ENCODE measurements around the gene NMUR1. TPM values are rescaled to one million over a fixed set of nuclear protein-coding genes. Genes with fewer than 3 reads are reported as not detected.

Gene NMUR1
- total and polyA plus RNA-seq, 8 donors, result 0.38 to 1.1 (median 0.66) TPM

GRCh38 chr2:231497651-231498050, 32.6 kb downstream of the NMUR1 start:
- Histone ChIP-seq H3K4me1 (no peaks in the 10 kb centered on the region), H3K9me3 (no peaks in the 10 kb centered on the region), H3K27ac (no peak overlapping the region), H3K36me3 (peaks cover 0 to under 1% of the 10 kb centered on the region in 2 donors), H3K27me3 (no peaks in the 10 kb centered on the region), H3K4me3 (no peak overlapping the region)
- ATAC-seq (no peak), DNase-seq (no peak)
- intact Hi-C loops (cut with DNase I), result no loop called here
- no peak for TF ChIP-seq CTCF (IDR thresholded peaks at IDR 0.05)

DNA sequence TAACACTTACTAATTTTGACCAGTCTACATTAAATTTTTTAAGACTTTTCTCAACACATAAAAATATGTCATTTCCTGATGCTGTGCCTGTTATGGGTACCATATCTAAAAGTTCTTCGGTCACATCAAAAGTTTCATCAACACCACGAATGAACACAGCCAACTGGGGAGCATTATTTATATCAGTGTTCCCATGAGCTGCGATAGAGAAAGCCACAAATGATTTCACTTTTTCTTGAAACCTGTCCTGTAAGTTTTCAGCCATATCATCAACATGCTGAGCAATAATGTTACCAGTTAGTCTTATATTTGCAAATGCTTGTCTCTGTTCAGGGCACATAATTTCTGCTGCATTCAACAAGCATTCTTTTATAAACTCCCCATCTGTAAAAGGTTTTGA, 35.6 kb downstream of the NMUR1 start:
- ATAC-seq, result no peak
- Histone ChIP-seq H3K27me3 (no peaks in the 10 kb centered on the region), H3K9me3 (no peaks in the 10 kb centered on the region), H3K27ac (no peak overlapping the region), H3K4me3 (no peak overlapping the region), H3K36me3 (no peaks in the 10 kb centered on the region), H3K4me1 (no peaks in the 10 kb centered on the region)
- no peak for TF ChIP-seq CTCF (IDR thresholded peaks at IDR 0.05)
- no peak for DNase-seq
- intact Hi-C loops (cut with DNase I), result no loop called here

DNA sequence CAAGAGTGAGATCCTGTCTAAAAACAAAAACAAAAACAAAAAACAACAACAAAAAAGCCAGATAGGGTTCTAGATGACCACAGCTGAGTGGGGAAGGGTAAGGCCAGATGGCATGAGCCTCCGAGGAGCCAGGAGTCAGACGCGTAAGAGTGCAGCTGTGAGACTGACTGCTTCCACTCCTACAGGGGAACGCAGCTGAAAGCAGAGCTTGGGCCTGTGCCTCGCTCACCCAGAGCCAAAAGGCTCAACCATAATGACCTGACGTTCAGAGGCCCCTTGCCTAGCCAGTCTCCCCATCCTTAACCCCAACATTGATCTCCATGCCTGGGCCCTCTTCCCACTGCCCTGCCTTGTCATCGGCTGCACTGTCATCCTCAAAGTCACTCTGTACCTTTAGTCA, 39.4 kb downstream of the NMUR1 start:
- no peaks in the 10 kb centered on the region for H3K9me3 ChIP-seq
- no peak for ATAC-seq
- no peak for TF ChIP-seq CTCF (IDR thresholded peaks at IDR 0.05)

GRCh38 chr2:231489990-231490389, 40.3 kb downstream of the NMUR1 start:
- Histone ChIP-seq H3K27me3 (no peaks in the 10 kb centered on the region), H3K4me1 (no peaks in the 10 kb centered on the region), H3K27ac (no peak overlapping the region), H3K4me3 (no peak overlapping the region), H3K9me3 (no peaks in the 10 kb centered on the region), H3K36me3 (no peaks in the 10 kb centered on the region)
- no peak for TF ChIP-seq CTCF (IDR thresholded peaks at IDR 0.05)
- ATAC-seq, result no peak
- no peak for DNase-seq
- intact Hi-C loops (cut with DNase I), result no loop called here

More for the DNA sequence above, 39.4 kb downstream of the NMUR1 start:
- no peak for DNase-seq
- Histone ChIP-seq H3K27me3 (no peaks in the 10 kb centered on the region), H3K4me3 (no peak overlapping the region), H3K36me3 (no peaks in the 10 kb centered on the region), H3K27ac (no peak overlapping the region), H3K4me1 (no peaks in the 10 kb centered on the region)
- intact Hi-C loops (cut with DNase I), result no loop called here

DNA sequence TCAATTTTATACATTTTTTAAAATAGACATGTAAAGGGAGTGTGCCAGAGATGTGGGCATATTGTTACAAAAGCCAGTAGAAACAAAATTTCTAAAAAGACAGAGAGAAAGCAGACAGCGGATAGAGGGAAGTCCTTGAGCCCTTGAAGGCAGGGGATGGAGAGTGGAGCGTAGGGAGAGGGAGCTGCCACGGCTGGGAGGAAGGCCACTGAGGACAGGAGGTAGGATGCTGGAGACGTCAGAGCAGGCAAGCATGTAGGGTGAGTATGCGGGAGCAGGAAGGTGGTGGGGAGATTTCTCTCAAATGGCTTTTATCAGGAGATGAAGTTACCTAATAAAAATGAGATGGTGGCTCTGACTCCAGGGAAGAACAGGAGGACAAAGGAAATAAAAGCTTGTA, 41.9 kb downstream of the NMUR1 start:
- Histone ChIP-seq H3K4me3 (no peak overlapping the region), H3K27ac (no peak overlapping the region), H3K4me1 (no peaks in the 10 kb centered on the region), H3K9me3 (no peaks in the 10 kb centered on the region), H3K27me3 (no peaks in the 10 kb centered on the region), H3K36me3 (no peaks in the 10 kb centered on the region)
- ATAC-seq, result no peak
- TF ChIP-seq CTCF (IDR thresholded peaks at IDR 0.05), result no peak
- intact Hi-C loops (cut with DNase I), result no loop called here
- no peak for DNase-seq
